Measurements from ENCODE around the gene NOL3. TPM values are rescaled to one million over a fixed set of nuclear protein-coding genes. Genes with fewer than 3 reads are reported as not detected.
A peak's percentile ranks its signal among the peaks of the same experiment; 100 is the strongest.

NOL3 gene
- total RNA-seq, 1 experiment from 2014 or later: 5.6 TPM

DNA sequence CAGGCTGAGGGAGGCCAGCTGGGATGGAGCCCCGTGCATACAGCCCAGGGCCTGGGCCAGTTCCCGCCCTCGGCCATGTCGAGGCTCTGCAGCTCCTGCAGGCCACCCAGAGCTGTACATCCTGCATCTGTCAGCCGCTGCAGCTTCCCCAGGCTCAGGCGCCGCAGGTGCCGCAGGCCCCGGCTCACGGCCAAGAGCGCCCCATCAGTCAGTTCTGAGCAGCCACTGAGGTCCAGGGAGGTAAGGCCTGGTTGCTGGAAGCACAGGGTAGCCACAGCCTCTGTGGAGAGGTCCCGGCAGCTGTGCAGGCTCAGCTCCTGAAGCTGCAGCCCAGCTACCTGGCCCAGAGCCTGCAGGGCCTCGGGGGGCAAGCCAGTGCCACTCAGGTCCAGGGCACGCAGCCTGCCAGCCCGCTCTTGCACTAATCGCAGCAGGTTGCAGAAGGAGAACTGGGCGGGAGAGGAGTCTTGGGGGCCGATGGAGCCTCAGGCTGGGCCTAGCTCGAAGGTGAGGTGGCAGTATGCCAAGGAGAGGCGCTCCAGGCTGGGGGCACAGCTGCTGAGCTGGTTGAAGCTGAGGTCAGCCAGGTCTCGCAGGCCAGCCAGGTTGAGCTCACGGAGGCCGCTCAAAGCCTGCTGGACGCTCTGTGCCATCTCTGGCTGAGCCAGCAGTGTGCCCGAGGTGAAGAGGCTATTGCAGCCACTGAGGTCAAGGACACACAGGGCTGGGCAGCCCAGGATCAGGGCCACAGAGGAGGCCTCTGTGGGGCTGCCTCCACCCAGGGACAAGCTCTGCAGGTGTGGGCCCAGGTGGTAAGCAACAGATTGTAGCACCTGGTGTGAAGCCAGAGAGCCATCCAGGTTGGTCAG is 40.0 kb downstream of the NOL3 start:
- no peak overlapping the region for H4K8ac ChIP-seq (replicated peaks; ENCODE audit: insufficient read length, low read depth, low read length)
- no peak overlapping the region for H3K18ac ChIP-seq (ENCODE audit: insufficient read length, low read depth, low read length)
- no peaks in the 10 kb centered on the region for H3K79me1 ChIP-seq (ENCODE audit: insufficient read depth, low read depth, low read length, poor library complexity, severe bottlenecking)
- H3K4me1 ChIP-seq (ENCODE audit: insufficient read depth, low read length): no peaks in the 10 kb centered on the region
- no peak overlapping the region for H4K91ac ChIP-seq (ENCODE audit: insufficient read length, low read depth, low read length)
- no peak overlapping the region for H3K4ac ChIP-seq (ENCODE audit: low read depth, low read length)
- H3K9ac ChIP-seq (ENCODE audit: extremely low read depth, insufficient read length, low read length): no peak overlapping the region
- Mint-ChIP-seq H3K9me3 (no peaks in the 10 kb centered on the region), H3K4me1 (peaks cover 10 to 12% of the 10 kb centered on the region in 2 experiments; a peak in 3 of 4 replicates), H3K27me3 (ENCODE audit: low read depth) (peaks cover 28% of the 10 kb centered on the region), H3K4me3 (no peak overlapping the region), H3K27ac (no peak overlapping the region; a peak in 1 of 7 replicates), H3K36me3 (ENCODE audit: insufficient read depth in 1 of 3, low read depth in 3 of 3) (no peaks in the 10 kb centered on the region; a peak in 2 of 7 replicates)
- H3T11ph ChIP-seq (ENCODE audit: low read length): no peak overlapping the region
- no peak overlapping the region for H3K14ac ChIP-seq (ENCODE audit: insufficient read depth, low read length)
- no peak overlapping the region for H2BK120ac ChIP-seq (ENCODE audit: low read depth, low read length, poor library complexity, severe bottlenecking)
- no peak overlapping the region for H2BK12ac ChIP-seq (ENCODE audit: insufficient read length, low read depth, low read length)
- no CpG with 5 or more reads among the region's 25 CpGs for WGBS (ENCODE audit: extremely low coverage, insufficient read length, low lambda C conversion rate)
- no peak overlapping the region for H4K5ac ChIP-seq (ENCODE audit: insufficient read length, low read depth, low read length)
- H3K56ac ChIP-seq (ENCODE audit: insufficient read length, low read depth, low read length): no peak overlapping the region
- no peaks in the 10 kb centered on the region for H3K23me2 ChIP-seq (ENCODE audit: insufficient read length, low read depth, low read length, poor library complexity, severe bottlenecking)
- no peak overlapping the region for H2AFZ ChIP-seq (ENCODE audit: low read length)
- no peak overlapping the region for H3K27ac ChIP-seq (ENCODE audit: insufficient read length, low read depth, low read length)
- H2AK5ac ChIP-seq (ENCODE audit: insufficient read length, low read length): no peak overlapping the region
- H3K9me3 ChIP-seq (ENCODE audit: control insufficient read depth, low read depth, low read length): no peaks in the 10 kb centered on the region
- no peak overlapping the region for H2BK20ac ChIP-seq (ENCODE audit: low read depth, low read length, poor library complexity, severe bottlenecking)
- DNase-seq: peak; percentile 56
- H4K20me1 ChIP-seq (ENCODE audit: control insufficient read depth, insufficient read depth, insufficient read length): no peaks in the 10 kb centered on the region
- H2BK15ac ChIP-seq (ENCODE audit: low read depth, low read length): no peak overlapping the region
- no peaks in the 10 kb centered on the region for H3K79me2 ChIP-seq (ENCODE audit: insufficient read depth, low read length)
- H3K4me2 ChIP-seq (ENCODE audit: insufficient read depth, insufficient read length, low read length): no peak overlapping the region
- TF ChIP-seq, protein P1, sequence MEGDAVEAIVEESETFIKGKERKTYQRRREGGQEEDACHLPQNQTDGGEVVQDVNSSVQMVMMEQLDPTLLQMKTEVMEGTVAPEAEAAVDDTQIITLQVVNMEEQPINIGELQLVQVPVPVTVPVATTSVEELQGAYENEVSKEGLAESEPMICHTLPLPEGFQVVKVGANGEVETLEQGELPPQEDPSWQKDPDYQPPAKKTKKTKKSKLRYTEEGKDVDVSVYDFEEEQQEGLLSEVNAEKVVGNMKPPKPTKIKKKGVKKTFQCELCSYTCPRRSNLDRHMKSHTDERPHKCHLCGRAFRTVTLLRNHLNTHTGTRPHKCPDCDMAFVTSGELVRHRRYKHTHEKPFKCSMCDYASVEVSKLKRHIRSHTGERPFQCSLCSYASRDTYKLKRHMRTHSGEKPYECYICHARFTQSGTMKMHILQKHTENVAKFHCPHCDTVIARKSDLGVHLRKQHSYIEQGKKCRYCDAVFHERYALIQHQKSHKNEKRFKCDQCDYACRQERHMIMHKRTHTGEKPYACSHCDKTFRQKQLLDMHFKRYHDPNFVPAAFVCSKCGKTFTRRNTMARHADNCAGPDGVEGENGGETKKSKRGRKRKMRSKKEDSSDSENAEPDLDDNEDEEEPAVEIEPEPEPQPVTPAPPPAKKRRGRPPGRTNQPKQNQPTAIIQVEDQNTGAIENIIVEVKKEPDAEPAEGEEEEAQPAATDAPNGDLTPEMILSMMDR (conservative IDR thresholded peaks at IDR 0.05): no peak
- H3K23ac ChIP-seq (ENCODE audit: insufficient read length, low read depth, low read length): no peak overlapping the region
- H3K27me3 ChIP-seq (ENCODE audit: insufficient read depth, low read length): no peaks in the 10 kb centered on the region; the same call in 1 of the 2 replicates
- no peak overlapping the region for H2BK5ac ChIP-seq (ENCODE audit: insufficient read length, low read length)
